Motor neuron (in vitro differentiated cells): ENCODE data around the gene MEOX2. TPM values are rescaled to one million over a fixed set of nuclear protein-coding genes. Genes with fewer than 3 reads are reported as not detected.
A peak's percentile ranks its signal among the peaks of the same experiment; 100 is the strongest.

Source experiments
- ATAC-seq, 8 experiments: fragments of 200-7000 bp; cut with Tn5 transposase; replicated peaks in 6 of 8; 2 replicates each; pipeline ENCODE4 v1.8.0; 2021; ENCODE audit warnings: mild to moderate bottlenecking in 8 of 8, moderate library complexity in 8 of 8
- H3K27ac ChIP-seq, 2 donors: fragments of 250-450 bp; sonication (Bioruptor Pico); 2 replicates each; pipeline ENCODE4 v1.9.0; 2021; ENCODE audit warnings: antibody characterized with exemption in 2 of 2, mild to moderate bottlenecking in 2 of 2, moderate library complexity in 1 of 2
- H3K4me1 ChIP-seq, 2 donors: fragments of 250-450 bp; sonication (Bioruptor Pico); replicated peaks in 1 of 2; 2 replicates each; pipeline ENCODE4 v1.6.1; 2021; ENCODE audit warnings: antibody characterized with exemption in 2 of 2, mild to moderate bottlenecking in 2 of 2, moderate library complexity in 1 of 2
- H3K4me3 ChIP-seq, 5 donors: fragments of 250-450 bp; sonication (Bioruptor Pico); 2 replicates each; pipeline ENCODE4 v1.9.0; 2021; ENCODE audit warnings: antibody characterized with exemption in 5 of 5, mild to moderate bottlenecking in 5 of 5, moderate library complexity in 4 of 5
- WGBS, 10 experiments: fragments of 450-650 bp; shearing (Covaris generic); methylation state at CpG; one replicate each; pipeline ENCODE4 v1.0.0; 2022; 5-methylcytosine and 5-hydroxymethylcytosine counted together
- in situ Hi-C, 9 experiments: fragments of 400-800 bp; cut with MboI; loops; one replicate each; pipeline ENCODE4 v1.15.0; 2021; ENCODE audit warnings: low sequenced_read_pairs in 9 of 9, low pct_unique_long_range_greater_than_20kb in 2 of 9; ENCODE audit not compliant: unreplicated experiment in 9 of 9
- total RNA-seq, 8 experiments: library from RNA; unstranded; fragments of 300-600 nt; gene quantifications; 2 replicates each; pipeline versions ENCODE4 v1.2.3 to v1.2.4, GENCODE V29; 2022

Gene MEOX2
- total RNA-seq, 8 experiments from 2014 or later = 0.14 to 12.0 (median 1.3) TPM; not detected in 1

GRCh38 chr7:15567036-15567435 is 119.4 kb downstream of the MEOX2 start:
- 20 to 100% (median 92%) methylated on average over 1 to 3 of the region's 3 CpGs; no CpG with 5 or more reads in 1 of the 10 experiments for WGBS, 10 experiments
- no peak for ATAC-seq
- Histone ChIP-seq H3K27ac (no peak overlapping the region), H3K4me1 (no peaks in the 10 kb centered on the region), H3K4me3 (no peak overlapping the region)
- in situ Hi-C loops = loop anchor here in 1 of 9 experiments (25.0 kb wide), 3 partner anchors 95 to 495 kb away; no protein-coding TSS in a partner anchor

- Histone ChIP-seq H3K27ac (no peak overlapping the region), H3K4me3 (no peak overlapping the region), H3K4me1 (no peaks in the 10 kb centered on the region)
- in situ Hi-C loops = loop anchor here in 1 of 9 experiments (25.0 kb wide), 3 partner anchors 96 to 496 kb away; no protein-coding TSS in a partner anchor
- 54 to 92% (median 65%) methylated on average over 2 to 5 of the region's 5 CpGs for WGBS, 10 experiments
- no peak for ATAC-seq
These were observed 120.0 kb downstream of the MEOX2 start for GRCh38 chr7:15566476-15566875.

GRCh38 chr7:15561835-15562234 is 124.6 kb downstream of the MEOX2 start, which contains the start of gene AGMO:
TSS of gene AGMO (minus strand) at chr7:15562015.
- peak in 4 of 8 experiments; percentile 7 to 41 (median 28) for ATAC-seq
- H3K27ac ChIP-seq = no peak within 1 kb of the TSS

More at GRCh38 chr7:15561835-15562234, 124.6 kb downstream of the MEOX2 start, which contains the start of gene AGMO:
- H3K4me1 ChIP-seq = peaks cover 0 to 3% of the 10 kb centered on the region in 2 donors
- 0 to 95% (median 71%) methylated on average over 1 to 5 of the region's 5 CpGs for WGBS, 10 experiments
- no peak within 1 kb of the TSS for H3K4me3 ChIP-seq
- in situ Hi-C loops = loop anchor here in 1 of 9 experiments (25.0 kb wide), 3 partner anchors 100 to 500 kb away; no protein-coding TSS in a partner anchor

Other genes starting within 250 kb of the MEOX2 start
- 1 to 10 TPM in 2 of 8 experiments, under 1 TPM in 4, not detected in 2; 0.13 to 8.9 (median 0.50) TPM for gene AGMO, start 124.7 kb downstream of the MEOX2 start, total RNA-seq